Endothelial cell (in vitro differentiated cells): ENCODE results near the gene TBC1D1. TPM values are rescaled to one million over a fixed set of nuclear protein-coding genes. Genes with fewer than 3 reads are reported as not detected.

ENCODE experiments used
- DNase-seq: peaks from one replicate; pipeline ENCODE4 v3.0.0; 2021; ENCODE audit warnings: low spot score
- H3K27ac Mint-ChIP-seq: one replicate; pipeline ENCODE4 v1.8.0; 2021; ENCODE audit warnings: mixed read lengths, inconsistent platforms; ENCODE audit not compliant: unreplicated experiment
- H3K27me3 Mint-ChIP-seq: one replicate; pipeline ENCODE4 v1.8.0; 2021; ENCODE audit warnings: mild to moderate bottlenecking, moderate library complexity, mixed read lengths, inconsistent platforms; ENCODE audit not compliant: unreplicated experiment
- H3K36me3 Mint-ChIP-seq: one replicate; pipeline ENCODE4 v1.8.0; 2021; ENCODE audit warnings: mild to moderate bottlenecking, low read depth, mixed read lengths, inconsistent platforms; ENCODE audit not compliant: unreplicated experiment
- H3K4me1 Mint-ChIP-seq: one replicate; pipeline ENCODE4 v1.8.0; 2021; ENCODE audit warnings: mild to moderate bottlenecking, mixed read lengths, inconsistent platforms; ENCODE audit not compliant: unreplicated experiment
- H3K4me3 Mint-ChIP-seq: one replicate; pipeline ENCODE4 v1.8.0; 2021; ENCODE audit warnings: mild to moderate bottlenecking, mixed read lengths, inconsistent platforms; ENCODE audit not compliant: unreplicated experiment
- H3K9me3 Mint-ChIP-seq: one replicate; pipeline ENCODE4 v1.8.0; 2021; ENCODE audit warnings: mixed read lengths, inconsistent platforms; ENCODE audit not compliant: unreplicated experiment
- total RNA-seq: library from RNA; stranded (reverse); fragmentation: NEBNext Ultra II Directional; extraction: Animal tissue kit (Norgen Biotek cat#: 25700); gene quantifications from one replicate; pipeline ENCODE4 v1.2.1, GENCODE V29; 2021; ENCODE audit not compliant: unreplicated experiment
- TF ChIP-seq, protein P1 (sequence below): fragments of 200-600 bp; sonication (generic); IDR thresholded peaks from one replicate; pipeline ENCODE4 v1.5.0; 2021; ENCODE audit warnings: antibody characterized with exemption; ENCODE audit not compliant: unreplicated experiment

Gene TBC1D1
- total RNA-seq, 1 donor from 2014 or later = 139 TPM

DNA sequence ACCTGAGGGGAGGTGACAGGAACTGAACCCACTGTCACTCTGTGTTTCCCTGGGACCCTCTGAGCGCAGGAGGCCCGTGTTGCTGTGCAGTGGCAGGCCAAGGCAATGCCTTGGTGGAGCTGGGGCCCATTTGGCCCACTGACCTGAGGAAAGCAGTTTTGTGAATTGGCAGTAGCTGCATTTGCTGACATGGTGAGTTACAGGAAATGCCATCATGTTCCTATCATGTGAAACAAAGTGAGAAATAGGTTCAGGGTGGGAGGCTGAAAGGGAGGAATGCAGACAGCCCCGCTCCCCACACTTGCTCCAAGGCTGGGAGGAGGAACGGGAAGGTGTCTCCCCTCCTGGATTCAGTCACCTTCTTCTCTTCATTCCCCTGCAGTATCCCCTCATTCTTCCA is 215.4 kb downstream of the TBC1D1 start:
- no peaks in the 10 kb centered on the region for H3K9me3 Mint-ChIP-seq
- no peak overlapping the region for H3K27ac Mint-ChIP-seq
- peaks cover 7% of the 10 kb centered on the region for H3K4me1 Mint-ChIP-seq
- no peak for DNase-seq
- H3K4me3 Mint-ChIP-seq = no peak overlapping the region
- peaks cover 42% of the 10 kb centered on the region for H3K36me3 Mint-ChIP-seq
- TF ChIP-seq, protein P1, sequence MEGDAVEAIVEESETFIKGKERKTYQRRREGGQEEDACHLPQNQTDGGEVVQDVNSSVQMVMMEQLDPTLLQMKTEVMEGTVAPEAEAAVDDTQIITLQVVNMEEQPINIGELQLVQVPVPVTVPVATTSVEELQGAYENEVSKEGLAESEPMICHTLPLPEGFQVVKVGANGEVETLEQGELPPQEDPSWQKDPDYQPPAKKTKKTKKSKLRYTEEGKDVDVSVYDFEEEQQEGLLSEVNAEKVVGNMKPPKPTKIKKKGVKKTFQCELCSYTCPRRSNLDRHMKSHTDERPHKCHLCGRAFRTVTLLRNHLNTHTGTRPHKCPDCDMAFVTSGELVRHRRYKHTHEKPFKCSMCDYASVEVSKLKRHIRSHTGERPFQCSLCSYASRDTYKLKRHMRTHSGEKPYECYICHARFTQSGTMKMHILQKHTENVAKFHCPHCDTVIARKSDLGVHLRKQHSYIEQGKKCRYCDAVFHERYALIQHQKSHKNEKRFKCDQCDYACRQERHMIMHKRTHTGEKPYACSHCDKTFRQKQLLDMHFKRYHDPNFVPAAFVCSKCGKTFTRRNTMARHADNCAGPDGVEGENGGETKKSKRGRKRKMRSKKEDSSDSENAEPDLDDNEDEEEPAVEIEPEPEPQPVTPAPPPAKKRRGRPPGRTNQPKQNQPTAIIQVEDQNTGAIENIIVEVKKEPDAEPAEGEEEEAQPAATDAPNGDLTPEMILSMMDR = no peak
- no peaks in the 10 kb centered on the region for H3K27me3 Mint-ChIP-seq

DNA sequence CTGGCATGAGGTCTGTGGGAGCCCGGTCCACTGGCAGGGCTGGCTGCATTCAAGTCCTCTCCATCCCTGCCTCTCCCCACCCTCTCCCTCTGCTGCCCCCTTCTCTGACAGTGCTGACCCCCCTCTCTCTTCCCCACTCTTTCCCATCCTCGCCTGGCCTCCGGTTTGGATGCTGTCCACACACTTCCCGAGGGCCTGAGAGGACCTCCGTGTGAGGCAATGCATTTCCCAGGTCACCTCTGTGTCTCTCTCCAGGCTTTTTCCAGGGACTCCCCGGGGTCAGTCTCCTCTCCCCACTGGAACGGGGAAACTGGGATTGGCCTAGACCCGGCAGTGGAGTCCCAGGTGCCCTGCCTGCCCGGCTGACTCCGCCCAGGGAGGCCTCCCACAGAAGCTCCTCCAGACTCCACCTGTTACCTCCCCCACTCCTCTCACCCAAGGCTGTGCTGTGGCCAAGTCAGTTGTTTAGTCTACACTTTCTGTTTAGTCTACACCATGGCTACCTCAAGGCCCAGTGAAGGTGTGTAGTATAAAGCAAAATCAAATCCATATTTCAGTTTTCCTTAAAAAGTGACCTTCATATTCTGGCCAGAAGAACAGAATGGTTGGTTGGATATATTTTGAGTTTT is 216.1 kb downstream of the TBC1D1 start:
- Mint-ChIP-seq H3K27ac (no peak overlapping the region), H3K4me3 (no peak overlapping the region)

DNA sequence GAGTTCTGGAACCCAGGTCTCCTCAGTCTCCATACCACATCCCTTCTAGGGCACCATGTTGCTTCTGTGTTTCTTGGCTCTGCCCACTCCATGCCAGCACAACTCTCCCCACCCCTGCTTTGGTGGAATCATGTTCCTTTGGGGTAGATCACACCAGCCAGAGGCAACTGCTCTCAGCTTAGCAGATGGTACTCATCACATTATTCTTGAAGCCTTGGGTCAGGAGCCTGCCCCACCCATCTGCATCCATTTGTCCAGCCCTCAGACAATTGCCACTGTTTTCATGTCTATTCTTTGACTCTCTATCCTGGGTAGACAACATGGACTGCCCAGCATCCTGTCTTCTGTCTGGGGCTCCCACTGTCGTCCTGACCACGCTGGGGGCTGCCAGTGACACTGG is 216.9 kb downstream of the TBC1D1 start:
- Mint-ChIP-seq H3K4me1 (peaks cover 5% of the 10 kb centered on the region), H3K27me3 (no peaks in the 10 kb centered on the region), H3K36me3 (peaks cover 41% of the 10 kb centered on the region), H3K9me3 (no peaks in the 10 kb centered on the region), H3K4me3 (peak overlapping the region; percentile 9), H3K27ac (no peak overlapping the region)
- DNase-seq = no peak
- TF ChIP-seq, protein P1 = no peak

More for the DNA sequence above, 216.1 kb downstream of the TBC1D1 start:
- Mint-ChIP-seq H3K36me3 (peaks cover 42% of the 10 kb centered on the region), H3K27me3 (no peaks in the 10 kb centered on the region), H3K9me3 (no peaks in the 10 kb centered on the region), H3K4me1 (peaks cover 7% of the 10 kb centered on the region)
- no peak for DNase-seq
- TF ChIP-seq, protein P1 = no peak

DNA sequence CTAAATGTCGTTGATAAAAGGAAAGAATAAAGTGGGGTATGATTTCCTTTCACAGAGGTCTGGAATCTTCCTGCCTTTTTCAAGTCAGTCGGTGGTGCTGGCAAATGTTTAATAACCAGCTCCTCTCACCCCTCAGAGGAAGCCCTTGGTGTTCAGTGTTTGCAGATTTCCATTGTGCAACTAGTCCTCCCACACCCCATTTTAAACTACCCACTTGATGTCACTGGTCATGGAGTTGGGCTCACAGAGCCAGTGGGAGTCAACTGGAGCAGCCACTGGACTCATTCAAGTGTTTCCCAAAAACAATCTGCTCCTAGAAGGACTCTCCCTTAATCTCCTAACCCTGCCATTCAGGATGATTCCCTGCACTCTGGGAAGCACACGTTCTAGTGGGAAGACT is 218.5 kb downstream of the TBC1D1 start:
- no peak for DNase-seq
- no peaks in the 10 kb centered on the region for H3K9me3 Mint-ChIP-seq
- peaks cover 17% of the 10 kb centered on the region for H3K4me1 Mint-ChIP-seq
- TF ChIP-seq, protein P1 = no peak
- no peaks in the 10 kb centered on the region for H3K27me3 Mint-ChIP-seq
- no peak overlapping the region for H3K27ac Mint-ChIP-seq
- no peak overlapping the region for H3K4me3 Mint-ChIP-seq
- peaks cover 31% of the 10 kb centered on the region for H3K36me3 Mint-ChIP-seq

DNA sequence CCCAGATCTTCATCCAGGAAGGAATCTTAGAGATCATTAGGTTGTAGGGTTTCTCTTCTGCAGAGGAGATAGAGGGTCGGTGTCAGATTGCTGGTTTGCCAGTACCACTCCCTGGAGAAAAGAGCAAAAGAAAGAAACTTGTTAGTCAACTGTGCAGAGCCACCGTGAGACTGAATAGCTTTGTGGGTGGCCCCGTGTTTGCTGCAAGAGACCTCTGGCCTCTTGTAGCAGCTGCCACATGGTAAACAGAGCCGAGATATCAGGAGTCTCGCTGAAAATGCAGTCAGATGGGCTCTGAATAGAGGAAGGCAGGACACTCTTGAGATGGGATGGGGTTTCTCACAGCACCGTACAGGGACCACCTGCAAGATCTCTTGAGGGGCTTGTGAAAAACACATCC is 219.0 kb downstream of the TBC1D1 start:
- H3K27me3 Mint-ChIP-seq = no peaks in the 10 kb centered on the region
- no peak overlapping the region for H3K27ac Mint-ChIP-seq
- H3K9me3 Mint-ChIP-seq = no peaks in the 10 kb centered on the region
- no peak for DNase-seq
- peaks cover 22% of the 10 kb centered on the region for H3K4me1 Mint-ChIP-seq
- TF ChIP-seq, protein P1 = no peak
- peaks cover 31% of the 10 kb centered on the region for H3K36me3 Mint-ChIP-seq
- no peak overlapping the region for H3K4me3 Mint-ChIP-seq
